IPS-18a (cell line): ENCODE measurements around the gene TBL1XR1.
"Not testable (repeated sequence)": the region's sequence is repeated elsewhere in the genome, so short reads cannot be mapped to it uniquely, and the experiment has no call there.

ENCODE experiments used
- H3K27ac ChIP-seq: one replicate; pipeline ENCODE4 v1.5.1; 2013; ENCODE audit warnings: low read length
- H3K27me3 ChIP-seq: one replicate; pipeline ENCODE4 v1.6.1; 2013; ENCODE audit warnings: mild to moderate bottlenecking, low read length; ENCODE audit not compliant: control insufficient read depth, insufficient read depth
- H3K36me3 ChIP-seq: one replicate; pipeline ENCODE4 v1.6.1; 2013; ENCODE audit warnings: low read depth, low read length; ENCODE audit not compliant: control insufficient read depth
- H3K4me1 ChIP-seq: one replicate; pipeline ENCODE4 v1.6.1; 2013; ENCODE audit warnings: low read depth, low read length; ENCODE audit not compliant: control insufficient read depth
- H3K4me3 ChIP-seq: one replicate; pipeline ENCODE4 v1.5.1; 2013; ENCODE audit warnings: low read length
- H3K9ac ChIP-seq: one replicate; pipeline ENCODE4 v1.6.1; 2013; ENCODE audit warnings: mild to moderate bottlenecking, low read length, moderate library complexity
- H3K9me3 ChIP-seq: one replicate; pipeline ENCODE4 v1.6.1; 2013; ENCODE audit warnings: low read depth, low read length; ENCODE audit not compliant: control insufficient read depth

The TBL1XR1 gene

DNA sequence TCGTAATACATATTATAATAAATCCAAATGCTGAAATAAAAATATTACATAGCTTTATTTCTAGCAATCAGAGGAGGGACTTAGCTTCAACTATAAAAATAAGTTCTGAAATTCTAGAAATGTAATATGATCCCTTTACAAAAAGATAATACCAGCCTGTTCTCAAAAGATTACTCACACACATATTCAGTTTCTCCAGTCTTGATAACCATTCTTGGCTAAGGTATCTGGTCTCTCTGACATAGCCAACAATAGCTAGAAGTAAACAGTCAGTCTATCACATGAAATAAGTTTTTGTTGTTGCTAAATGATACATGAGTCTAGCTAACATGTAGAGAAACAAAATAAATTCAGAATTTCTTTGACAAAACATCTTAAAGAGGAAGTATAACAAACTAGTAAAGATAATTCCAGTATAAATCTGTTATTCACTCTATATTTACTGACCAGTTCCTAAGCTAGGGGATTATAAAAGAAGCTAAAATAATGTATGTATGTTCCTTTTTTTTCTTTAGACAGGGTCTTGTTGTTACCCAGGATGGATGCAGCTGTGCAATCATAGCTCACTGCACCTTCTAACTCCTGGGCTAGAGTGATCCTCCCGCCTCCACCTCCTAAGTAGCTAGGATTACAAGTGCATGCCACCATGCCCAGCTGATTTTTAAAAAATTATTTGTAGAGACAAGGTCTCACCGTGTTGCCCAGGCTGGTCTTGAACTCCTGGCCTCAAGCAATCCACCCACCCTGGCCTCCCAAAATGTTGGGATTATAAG is 170.6 kb downstream of the TBL1XR1 start:
- H3K36me3 ChIP-seq, result peaks cover 54% of the 10 kb centered on the region
- H3K4me3 ChIP-seq, result no peak overlapping the region
- H3K27me3 ChIP-seq, result no peaks in the 10 kb centered on the region
- no peaks in the 10 kb centered on the region for H3K9me3 ChIP-seq
- H3K27ac ChIP-seq, result no peak overlapping the region
- no peaks in the 10 kb centered on the region for H3K4me1 ChIP-seq
- no peak overlapping the region for H3K9ac ChIP-seq

DNA sequence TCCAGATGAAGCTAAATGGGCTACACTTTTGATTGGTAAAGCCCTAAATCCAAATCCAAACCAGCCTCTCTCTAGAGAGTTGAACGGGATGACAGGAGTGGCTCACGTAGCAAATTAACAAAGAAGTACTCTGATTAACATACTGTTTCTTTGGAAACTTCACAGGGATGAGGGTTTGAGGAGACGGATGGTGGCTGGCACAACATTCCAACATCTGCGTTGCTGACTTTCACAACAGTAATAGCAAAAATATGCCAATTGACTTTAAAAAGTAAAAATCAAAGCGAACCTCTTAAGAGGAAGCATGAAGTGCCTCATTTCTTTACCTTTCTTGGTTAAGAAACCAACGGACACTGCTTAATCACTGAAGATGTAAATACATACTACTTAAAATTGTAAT is 181.4 kb downstream of the TBL1XR1 start:
- peaks cover 5% of the 10 kb centered on the region for H3K36me3 ChIP-seq
- no peak overlapping the region for H3K27ac ChIP-seq
- no peaks in the 10 kb centered on the region for H3K27me3 ChIP-seq
- no peaks in the 10 kb centered on the region for H3K9me3 ChIP-seq
- no peak overlapping the region for H3K9ac ChIP-seq
- peaks cover 10% of the 10 kb centered on the region for H3K4me1 ChIP-seq
- no peak overlapping the region for H3K4me3 ChIP-seq

GRCh38 chr3:177013681-177014280 is 183.5 kb downstream of the TBL1XR1 start:
- peaks cover 10% of the 10 kb centered on the region for H3K4me1 ChIP-seq
- no peak overlapping the region for H3K27ac ChIP-seq
- no peak overlapping the region for H3K4me3 ChIP-seq
- no peaks in the 10 kb centered on the region for H3K27me3 ChIP-seq
- H3K9ac ChIP-seq, result no peak overlapping the region
- H3K36me3 ChIP-seq, result peaks cover 1% of the 10 kb centered on the region
- no peaks in the 10 kb centered on the region for H3K9me3 ChIP-seq

- Histone ChIP-seq H3K36me3 (no peaks in the 10 kb centered on the region), H3K9me3 (peaks cover 14% of the 10 kb centered on the region), H3K27me3 (no peaks in the 10 kb centered on the region), H3K4me3 (no peak overlapping the region), H3K27ac (no peak overlapping the region), H3K4me1 (no peaks in the 10 kb centered on the region), H3K9ac (no peak overlapping the region)
Observed at GRCh38 chr3:177005718-177006405, 191.4 kb downstream of the TBL1XR1 start.

DNA sequence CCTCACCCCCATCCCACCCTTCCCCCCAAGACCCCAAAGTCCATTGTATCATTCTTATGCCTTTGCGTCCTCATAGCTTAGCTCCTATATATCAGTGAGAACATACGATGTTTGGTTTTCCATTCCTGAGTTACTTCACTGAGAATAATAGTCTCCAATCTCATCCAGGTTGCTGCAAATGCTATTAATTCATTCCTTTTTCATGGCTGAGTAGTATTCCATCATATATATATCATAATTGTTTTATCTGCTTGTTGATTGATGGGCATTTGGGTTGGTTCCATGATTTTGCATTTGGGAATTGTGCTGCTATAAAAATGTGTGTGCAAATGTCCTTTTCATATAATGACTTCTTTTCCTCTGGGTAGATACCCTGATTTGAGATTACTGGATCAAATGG is 197.1 kb downstream of the TBL1XR1 start:
- not testable (repeated sequence) for H3K9ac ChIP-seq, H3K27ac ChIP-seq, H3K36me3 ChIP-seq, H3K27me3 ChIP-seq, H3K9me3 ChIP-seq, H3K4me1 ChIP-seq, H3K4me3 ChIP-seq

- Histone ChIP-seq H3K4me1 (peaks cover 18% of the 10 kb centered on the region), H3K4me3 (no peak overlapping the region)
Observed at GRCh38 chr3:176995946-176996345, 201.3 kb downstream of the TBL1XR1 start.

GRCh38 chr3:176994891-176995781 is 202.1 kb downstream of the TBL1XR1 start:
- no peak overlapping the region for H3K9ac ChIP-seq
- H3K9me3 ChIP-seq, result no peaks in the 10 kb centered on the region
- H3K4me3 ChIP-seq, result no peak overlapping the region
- H3K36me3 ChIP-seq, result no peaks in the 10 kb centered on the region
- H3K4me1 ChIP-seq, result peaks cover 18% of the 10 kb centered on the region
- no peak overlapping the region for H3K27ac ChIP-seq
- H3K27me3 ChIP-seq, result no peaks in the 10 kb centered on the region

More at GRCh38 chr3:176995946-176996345, 201.3 kb downstream of the TBL1XR1 start:
- no peak overlapping the region for H3K27ac ChIP-seq
- H3K27me3 ChIP-seq, result no peaks in the 10 kb centered on the region
- H3K9ac ChIP-seq, result no peak overlapping the region
- H3K36me3 ChIP-seq, result no peaks in the 10 kb centered on the region
- H3K9me3 ChIP-seq, result no peaks in the 10 kb centered on the region

DNA sequence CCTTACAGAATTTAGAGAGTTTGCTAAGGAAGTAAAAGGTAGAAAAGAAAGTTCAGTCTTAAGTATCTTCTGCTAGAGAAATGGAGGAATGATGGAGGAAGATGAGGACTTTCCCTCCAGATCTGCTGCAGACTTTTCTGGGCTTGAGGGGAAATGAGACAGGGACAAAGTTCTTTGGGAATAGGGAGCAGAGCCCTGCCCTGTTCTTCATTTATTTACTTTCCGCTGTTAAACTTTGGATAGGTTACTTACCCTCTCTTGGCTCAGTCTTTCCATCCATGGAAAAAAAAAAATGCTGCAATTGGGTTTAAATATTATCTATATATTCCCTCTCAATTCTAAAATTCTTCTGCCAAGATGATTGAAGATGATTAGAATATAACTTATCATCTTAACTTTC is 202.9 kb downstream of the TBL1XR1 start:
- Histone ChIP-seq H3K9ac (no peak overlapping the region), H3K9me3 (no peaks in the 10 kb centered on the region), H3K36me3 (no peaks in the 10 kb centered on the region), H3K27ac (no peak overlapping the region), H3K27me3 (no peaks in the 10 kb centered on the region), H3K4me1 (peaks cover 18% of the 10 kb centered on the region), H3K4me3 (no peak overlapping the region)

DNA sequence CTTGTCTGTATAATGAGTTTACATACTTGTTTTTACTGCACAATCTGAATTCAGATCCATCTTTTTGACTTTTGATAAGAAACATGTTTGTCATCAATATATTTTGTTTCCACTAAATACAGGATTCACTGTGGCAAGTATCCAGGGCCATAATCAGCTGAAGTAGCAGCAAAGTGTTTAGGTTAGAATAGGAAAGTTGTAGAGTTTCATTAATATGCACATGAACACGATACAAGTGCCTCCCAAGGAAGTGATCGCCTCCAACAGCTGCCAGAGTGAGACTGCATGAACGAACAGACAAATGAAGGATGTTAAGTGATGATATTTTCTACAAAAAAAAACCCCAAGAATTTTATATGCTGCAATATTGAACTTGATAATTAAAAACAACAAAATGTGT is 204.3 kb downstream of the TBL1XR1 start:
- H3K9ac ChIP-seq, result no peak overlapping the region
- no peak overlapping the region for H3K4me3 ChIP-seq
- no peaks in the 10 kb centered on the region for H3K27me3 ChIP-seq
- H3K36me3 ChIP-seq, result no peaks in the 10 kb centered on the region
- peaks cover 18% of the 10 kb centered on the region for H3K4me1 ChIP-seq
- H3K9me3 ChIP-seq, result no peaks in the 10 kb centered on the region
- H3K27ac ChIP-seq, result no peak overlapping the region

- H3K4me3 ChIP-seq, result no peak overlapping the region
- H3K36me3 ChIP-seq, result no peaks in the 10 kb centered on the region
- no peaks in the 10 kb centered on the region for H3K27me3 ChIP-seq
- no peaks in the 10 kb centered on the region for H3K9me3 ChIP-seq
- peaks cover 18% of the 10 kb centered on the region for H3K4me1 ChIP-seq
- H3K9ac ChIP-seq, result no peak overlapping the region
- no peak overlapping the region for H3K27ac ChIP-seq
Observed at GRCh38 chr3:176992565-176992964, 204.7 kb downstream of the TBL1XR1 start.

- Histone ChIP-seq H3K27ac (no peak overlapping the region), H3K4me1 (no peaks in the 10 kb centered on the region), H3K36me3 (no peaks in the 10 kb centered on the region), H3K9ac (no peak overlapping the region), H3K27me3 (no peaks in the 10 kb centered on the region), H3K4me3 (no peak overlapping the region), H3K9me3 (no peaks in the 10 kb centered on the region)
Observed at GRCh38 chr3:176988795-176989194, 208.5 kb downstream of the TBL1XR1 start.
